MM.1S (cell line): ENCODE data around the gene CDH12.

ENCODE experiments used
- DNase-seq: peaks from one replicate; pipeline ENCODE4 v3.0.0-alpha.2; 2015
- H2AFZ ChIP-seq: fragments of 300-600 bp; sonication (generic); 2 replicates; pipeline ENCODE4 v1.6.0; 2016; ENCODE audit warnings: antibody characterized with exemption, low read length
- H3F3A ChIP-seq: fragments of 300-600 bp; sonication (generic); 2 replicates; pipeline ENCODE4 v1.6.1; 2016; ENCODE audit warnings: mild to moderate bottlenecking, antibody characterized with exemption, low read length, moderate library complexity, mixed read lengths; ENCODE audit not compliant: insufficient read depth
- H3K27ac ChIP-seq: fragments of 300-600 bp; sonication (generic); 2 replicates; pipeline ENCODE4 v1.5.1; 2016; ENCODE audit warnings: mild to moderate bottlenecking, low read length
- H3K27me3 ChIP-seq: fragments of 300-600 bp; sonication (generic); replicated peaks from 2 replicates; pipeline ENCODE4 v1.6.0; 2016; ENCODE audit warnings: low read length; ENCODE audit not compliant: insufficient read depth
- H3K36me3 ChIP-seq: fragments of 300-600 bp; sonication (generic); replicated peaks from 2 replicates; pipeline ENCODE4 v1.6.1; 2016; ENCODE audit warnings: mild to moderate bottlenecking, low read length, mixed read lengths; ENCODE audit not compliant: insufficient read depth
- H3K4me1 ChIP-seq: fragments of 300-600 bp; sonication (generic); 2 replicates; pipeline ENCODE4 v1.6.1; 2016; ENCODE audit warnings: low read length, mixed read lengths
- H3K4me2 ChIP-seq: fragments of 300-600 bp; sonication (generic); 2 replicates; pipeline ENCODE4 v1.6.0; 2016; ENCODE audit warnings: low read depth, low read length
- H3K4me3 ChIP-seq: fragments of 300-600 bp; sonication (generic); 2 replicates; pipeline ENCODE4 v1.5.1; 2016; ENCODE audit warnings: low read length, mixed read lengths
- H3K79me2 ChIP-seq: fragments of 300-600 bp; sonication (generic); 2 replicates; pipeline ENCODE4 v1.6.1; 2016; ENCODE audit warnings: mixed run types, low read length, mixed read lengths
- H3K9ac ChIP-seq: fragments of 300-600 bp; sonication (generic); 2 replicates; pipeline ENCODE4 v1.6.1; 2016; ENCODE audit warnings: low read length, mixed read lengths
- H3K9me2 ChIP-seq: fragments of 300-600 bp; sonication (generic); replicated peaks from 2 replicates; pipeline ENCODE4 v1.6.1; 2016; ENCODE audit warnings: mild to moderate bottlenecking, low read length, mixed read lengths; ENCODE audit not compliant: insufficient read depth
- H3K9me3 ChIP-seq: fragments of 300-600 bp; sonication (generic); replicated peaks from 2 replicates; pipeline ENCODE4 v1.6.1; 2016; ENCODE audit warnings: mild to moderate bottlenecking, low read length, mixed read lengths; ENCODE audit not compliant: insufficient read depth
- H4K20me1 ChIP-seq: fragments of 300-600 bp; sonication (generic); 2 replicates; pipeline ENCODE4 v1.6.1; 2016; ENCODE audit warnings: mild to moderate bottlenecking, low read length, moderate library complexity, mixed read lengths; ENCODE audit not compliant: insufficient read depth
- CTCF ChIP-seq: fragments of 300-600 bp; sonication (generic); IDR thresholded peaks from 2 replicates; pipeline ENCODE4 v1.5.1; 2016; ENCODE audit warnings: antibody characterized with exemption, low read length, mixed read lengths
- EZH2 ChIP-seq: fragments of 300-600 bp; sonication (generic); optimal IDR thresholded peaks from 2 replicates; pipeline ENCODE3; 2017; ENCODE audit warnings: low read depth, mild to moderate bottlenecking, antibody characterized with exemption, low read length, mixed read lengths
- EZH2phosphoT487 ChIP-seq: fragments of 300-600 bp; sonication (generic); IDR thresholded peaks from 2 replicates; pipeline ENCODE4 v1.6.1; 2018; ENCODE audit warnings: antibody characterized with exemption, low read length

CDH12 gene

DNA sequence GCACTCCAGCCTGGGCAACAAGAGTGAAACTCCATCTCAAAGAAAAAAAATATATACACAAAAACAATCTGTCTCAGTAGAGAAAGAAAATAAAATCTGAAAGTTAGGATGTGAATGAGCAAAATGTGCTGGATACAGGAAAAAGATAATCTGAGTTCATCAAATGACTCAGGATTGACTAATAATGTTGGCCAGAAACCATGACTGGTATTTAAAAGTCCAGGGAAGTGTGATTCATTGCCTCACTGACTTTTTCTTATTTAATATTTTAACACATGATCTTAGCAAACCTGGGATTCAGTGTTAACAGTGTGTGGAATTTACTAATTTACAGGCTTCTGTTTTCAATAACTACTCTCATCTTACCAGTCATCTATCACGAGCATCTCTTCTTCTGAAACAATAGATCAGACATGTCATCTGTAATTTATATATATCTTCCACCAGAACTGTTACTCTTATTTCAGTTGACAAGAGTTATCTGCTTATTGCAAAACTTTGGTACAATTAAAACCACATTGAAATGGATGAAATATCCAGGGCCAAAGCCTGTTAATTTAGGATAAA, 256.7 kb downstream of the CDH12 start:
- Histone ChIP-seq H3K27me3 (no peaks in the 10 kb centered on the region), H3F3A (no peaks in the 10 kb centered on the region)

DNA sequence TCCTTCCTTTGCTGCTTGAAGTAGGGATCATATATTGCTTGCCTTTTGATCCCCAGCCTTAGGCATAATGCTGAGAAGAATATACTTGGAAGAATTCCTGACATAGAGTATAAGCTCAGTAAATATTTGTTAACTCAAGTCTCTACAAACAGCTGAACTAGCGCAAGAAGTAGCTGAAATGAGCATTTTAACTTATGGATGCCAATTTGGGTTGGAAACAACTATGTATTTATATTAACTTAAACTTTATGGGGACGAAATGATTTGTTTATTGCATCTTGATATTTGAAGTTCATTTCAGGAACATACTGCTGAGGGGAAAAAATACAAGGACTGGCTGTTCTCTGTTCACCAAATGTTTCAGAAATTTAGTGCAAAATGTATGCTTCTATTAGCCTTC, 258.7 kb downstream of the CDH12 start:
- no peaks in the 10 kb centered on the region for H3F3A ChIP-seq
- H2AFZ ChIP-seq = no peak overlapping the region
- no peak overlapping the region for H3K4me3 ChIP-seq
- H3K27ac ChIP-seq = no peak overlapping the region
- H3K27me3 ChIP-seq = no peaks in the 10 kb centered on the region
- H3K79me2 ChIP-seq = no peaks in the 10 kb centered on the region
- H4K20me1 ChIP-seq = no peaks in the 10 kb centered on the region
- no peak overlapping the region for H3K9ac ChIP-seq
- H3K4me2 ChIP-seq = no peak overlapping the region
- H3K9me2 ChIP-seq = no peaks in the 10 kb centered on the region
- no peaks in the 10 kb centered on the region for H3K4me1 ChIP-seq
- no peak for DNase-seq
- TF ChIP-seq EZH2phosphoT487 (no peak), CTCF (no peak), EZH2 (no peak)
- no peaks in the 10 kb centered on the region for H3K36me3 ChIP-seq
- H3K9me3 ChIP-seq = no peaks in the 10 kb centered on the region

More for the DNA sequence above, 256.7 kb downstream of the CDH12 start:
- H3K9me2 ChIP-seq = no peaks in the 10 kb centered on the region
- no peaks in the 10 kb centered on the region for H4K20me1 ChIP-seq
- H3K9me3 ChIP-seq = no peaks in the 10 kb centered on the region
- no peak overlapping the region for H3K4me2 ChIP-seq
- no peak overlapping the region for H3K4me3 ChIP-seq
- H2AFZ ChIP-seq = no peak overlapping the region
- no peak for TF ChIP-seq CTCF
- TF ChIP-seq EZH2phosphoT487 = no peak
- TF ChIP-seq EZH2 = no peak
- H3K4me1 ChIP-seq = no peaks in the 10 kb centered on the region
- H3K79me2 ChIP-seq = no peaks in the 10 kb centered on the region
- H3K9ac ChIP-seq = no peak overlapping the region
- no peaks in the 10 kb centered on the region for H3K36me3 ChIP-seq
- no peak for DNase-seq
- H3K27ac ChIP-seq = no peak overlapping the region

GRCh38 chr5:22593592-22593991, 259.6 kb downstream of the CDH12 start:
- no peaks in the 10 kb centered on the region for H3F3A ChIP-seq
- H3K4me2 ChIP-seq = no peak overlapping the region
- no peaks in the 10 kb centered on the region for H3K4me1 ChIP-seq
- no peaks in the 10 kb centered on the region for H3K27me3 ChIP-seq
- H3K9ac ChIP-seq = no peak overlapping the region
- H3K36me3 ChIP-seq = no peaks in the 10 kb centered on the region
- no peak overlapping the region for H3K27ac ChIP-seq
- H3K4me3 ChIP-seq = no peak overlapping the region
- no peaks in the 10 kb centered on the region for H3K9me3 ChIP-seq
- H2AFZ ChIP-seq = no peak overlapping the region
- H3K79me2 ChIP-seq = no peaks in the 10 kb centered on the region
- no peaks in the 10 kb centered on the region for H3K9me2 ChIP-seq
- no peak for DNase-seq
- no peaks in the 10 kb centered on the region for H4K20me1 ChIP-seq
- no peak for TF ChIP-seq EZH2phosphoT487
- TF ChIP-seq CTCF = no peak
- no peak for TF ChIP-seq EZH2
